A549 (cell line): Measurements from ENCODE around the gene GGA1.

ENCODE experiments used
- BHLHE40 ChIP-seq: IDR thresholded peaks from 2 replicates; pipeline ENCODE4 v1.6.1; 2012; ENCODE audit warnings: low read depth, low read length, inconsistent platforms
- EP300 ChIP-seq, 2 experiments: fragments of >200 bp; sonication (Bioruptor Twin); formaldehyde crosslinking; IDR thresholded peaks; 2 replicates in 1 of 2; 3 replicates in 1 of 2; pipeline ENCODE4 v1.6.1; 2016 to 2017
- KDM1A ChIP-seq: fragments of 200-600 bp; sonication (generic); IDR thresholded peaks from 2 replicates; pipeline ENCODE4 v1.6.1; 2016; ENCODE audit warnings: low read depth, mild to moderate bottlenecking
- PHF8 ChIP-seq: fragments of 200-600 bp; sonication (generic); IDR thresholded peaks from 2 replicates; pipeline ENCODE4 v1.6.1; 2016; ENCODE audit warnings: low read depth, mild to moderate bottlenecking, antibody characterized with exemption, moderate library complexity, borderline replicate concordance
- POLR2A ChIP-seq: IDR thresholded peaks from 2 replicates; pipeline ENCODE4 v1.6.1; 2012; ENCODE audit warnings: mild to moderate bottlenecking, low read length
- RFX5 ChIP-seq: fragments of 450-650 bp; IDR thresholded peaks from 2 replicates; pipeline ENCODE4 v1.7.1; 2014; ENCODE audit warnings: antibody characterized with exemption, mild to moderate bottlenecking, moderate library complexity
- TP53 ChIP-seq: fragments of 250-450 bp; sonication (Bioruptor Pico); IDR thresholded peaks from 2 replicates; pipeline ENCODE4 v1.5.0; 2021; ENCODE audit warnings: mild to moderate bottlenecking, moderate library complexity
- USF2 ChIP-seq: fragments of 450-650 bp; IDR thresholded peaks from 2 replicates; pipeline ENCODE4 v1.6.1; 2014; ENCODE audit warnings: antibody characterized with exemption
- TF ChIP-seq, protein P1 (sequence below): fragments of >200 bp; sonication (Bioruptor Twin); formaldehyde crosslinking; IDR thresholded peaks from 3 replicates; pipeline ENCODE4 v1.5.1; 2016
- TF ChIP-seq, protein P2 (sequence below): fragments of 250-450 bp; sonication (Bioruptor Pico); IDR thresholded peaks from 2 replicates; pipeline ENCODE4 v1.5.0; 2020; ENCODE audit warnings: low read depth, mild to moderate bottlenecking, moderate library complexity

DNA sequence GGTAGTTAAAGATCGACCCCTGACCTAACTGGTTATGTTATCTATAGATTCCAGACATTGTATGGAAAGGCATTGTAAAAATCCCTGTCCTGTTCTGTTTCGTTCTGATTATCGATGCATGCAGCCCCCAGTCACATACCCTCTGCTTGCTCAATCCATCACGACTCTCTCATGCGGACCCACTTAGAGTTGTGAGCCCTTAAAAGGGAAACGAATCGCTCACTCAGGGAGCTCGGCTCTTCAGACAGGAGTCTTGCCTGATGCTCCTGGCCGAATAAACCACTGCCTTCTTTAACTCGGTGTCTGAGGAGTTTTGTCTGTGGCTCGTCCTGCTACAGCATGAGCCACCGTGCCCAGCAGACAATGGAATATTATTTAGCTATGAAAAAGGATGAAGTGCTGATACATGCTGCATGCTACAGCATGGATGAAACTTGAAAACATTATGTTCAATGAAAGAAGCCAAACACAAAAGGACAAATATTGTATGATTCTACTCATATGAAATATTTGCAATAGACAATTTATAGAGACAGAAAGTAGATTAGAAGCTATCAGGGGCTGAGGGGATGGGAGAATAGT is 16.7 kb upstream of the GGA1 start:
- TF ChIP-seq, protein P1, sequence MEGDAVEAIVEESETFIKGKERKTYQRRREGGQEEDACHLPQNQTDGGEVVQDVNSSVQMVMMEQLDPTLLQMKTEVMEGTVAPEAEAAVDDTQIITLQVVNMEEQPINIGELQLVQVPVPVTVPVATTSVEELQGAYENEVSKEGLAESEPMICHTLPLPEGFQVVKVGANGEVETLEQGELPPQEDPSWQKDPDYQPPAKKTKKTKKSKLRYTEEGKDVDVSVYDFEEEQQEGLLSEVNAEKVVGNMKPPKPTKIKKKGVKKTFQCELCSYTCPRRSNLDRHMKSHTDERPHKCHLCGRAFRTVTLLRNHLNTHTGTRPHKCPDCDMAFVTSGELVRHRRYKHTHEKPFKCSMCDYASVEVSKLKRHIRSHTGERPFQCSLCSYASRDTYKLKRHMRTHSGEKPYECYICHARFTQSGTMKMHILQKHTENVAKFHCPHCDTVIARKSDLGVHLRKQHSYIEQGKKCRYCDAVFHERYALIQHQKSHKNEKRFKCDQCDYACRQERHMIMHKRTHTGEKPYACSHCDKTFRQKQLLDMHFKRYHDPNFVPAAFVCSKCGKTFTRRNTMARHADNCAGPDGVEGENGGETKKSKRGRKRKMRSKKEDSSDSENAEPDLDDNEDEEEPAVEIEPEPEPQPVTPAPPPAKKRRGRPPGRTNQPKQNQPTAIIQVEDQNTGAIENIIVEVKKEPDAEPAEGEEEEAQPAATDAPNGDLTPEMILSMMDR: no peak
- no peak for TF ChIP-seq USF2
- no peak for TF ChIP-seq EP300 (IDR thresholded peaks at IDR 0.05)
- no peak for TF ChIP-seq BHLHE40
- TF ChIP-seq RFX5: no peak
- TF ChIP-seq TP53: no peak
- no peak for TF ChIP-seq POLR2A
- no peak for TF ChIP-seq KDM1A
- TF ChIP-seq PHF8: no peak
- TF ChIP-seq, protein P2, sequence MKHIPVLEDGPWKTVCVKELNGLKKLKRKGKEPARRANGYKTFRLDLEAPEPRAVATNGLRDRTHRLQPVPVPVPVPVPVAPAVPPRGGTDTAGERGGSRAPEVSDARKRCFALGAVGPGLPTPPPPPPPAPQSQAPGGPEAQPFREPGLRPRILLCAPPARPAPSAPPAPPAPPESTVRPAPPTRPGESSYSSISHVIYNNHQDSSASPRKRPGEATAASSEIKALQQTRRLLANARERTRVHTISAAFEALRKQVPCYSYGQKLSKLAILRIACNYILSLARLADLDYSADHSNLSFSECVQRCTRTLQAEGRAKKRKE (CRISPR knock-in tag): no peak
